IMR-90 (cell line): ENCODE data around the gene PRR16. TPM values are rescaled to one million over a fixed set of nuclear protein-coding genes. Genes with fewer than 3 reads are reported as not detected.

ENCODE experiments used
- ATAC-seq: fragments of 200-7000 bp; cut with Tn5 transposase; 2 replicates; pipeline ENCODE4 v1.9.1; 2020; ENCODE audit warnings: low read depth, mild to moderate bottlenecking, moderate library complexity
- BruUV-seq: library from RNA; stranded (reverse); fragments of 400-500 nt; replicated peaks from 2 replicates; lab custom pipeline; 2021; lab: Mats Ljungman, UMichigan
- CTCF ChIA-PET: fragments of 300-600 bp; formaldehyde crosslinking; extraction: SDS; loops from one replicate; lab custom pipeline; 2021; ENCODE audit warnings: antibody characterized with exemption; lab: Yijun Ruan, JAX
- POLR2A ChIA-PET: fragments of 300-600 bp; sonication (Branson Sonifier 250); formaldehyde crosslinking; loops from one replicate; lab custom pipeline; 2022; ENCODE audit warnings: antibody characterized with exemption; ENCODE audit not compliant: unreplicated experiment; lab: Charles Lee
- DNase-seq: peaks from one replicate; pipeline ENCODE4 v3.0.0; 2013
- H2AFZ ChIP-seq: replicated peaks from 2 replicates; pipeline ENCODE3; 2013; ENCODE audit warnings: low read length, mild to moderate bottlenecking; ENCODE audit not compliant: poor library complexity
- H2AK5ac ChIP-seq: 2 replicates; pipeline ENCODE4 v1.6.1; 2013; ENCODE audit warnings: low read depth, low read length, inconsistent platforms
- H2AK9ac ChIP-seq: replicated peaks from 2 replicates; pipeline ENCODE3; 2013; ENCODE audit warnings: mild to moderate bottlenecking, low read depth, low read length, moderate library complexity; ENCODE audit not compliant: poor library complexity
- H2BK120ac ChIP-seq: 2 replicates; pipeline ENCODE4 v1.6.1; 2013; ENCODE audit warnings: low read depth, low read length, inconsistent platforms
- H2BK15ac ChIP-seq: 3 replicates; pipeline ENCODE4 v1.6.1; 2013; ENCODE audit warnings: low read depth, low read length, inconsistent platforms
- H2BK20ac ChIP-seq: 2 replicates; pipeline ENCODE4 v1.6.1; 2013; ENCODE audit warnings: low read depth, mild to moderate bottlenecking, inconsistent platforms, low read length, moderate library complexity
- H2BK5ac ChIP-seq: 2 replicates; pipeline ENCODE4 v1.6.1; 2013; ENCODE audit warnings: mild to moderate bottlenecking, low read depth, low read length, inconsistent platforms; ENCODE audit not compliant: poor library complexity, severe bottlenecking
- H3K14ac ChIP-seq: replicated peaks from 2 replicates; pipeline ENCODE4 v1.6.1; 2013; ENCODE audit warnings: low read depth, low read length, inconsistent platforms
- H3K18ac ChIP-seq: 2 replicates; pipeline ENCODE4 v1.6.1; 2013; ENCODE audit warnings: low read depth, low read length, control low read depth
- H3K23ac ChIP-seq: 2 replicates; pipeline ENCODE4 v1.6.1; 2013; ENCODE audit warnings: low read depth, low read length, inconsistent platforms
- H3K27ac ChIP-seq: 2 replicates; pipeline ENCODE4 v1.5.1; 2013; ENCODE audit warnings: mild to moderate bottlenecking, control low read depth, low read length; ENCODE audit not compliant: insufficient read depth
- H3K27me3 ChIP-seq: 2 replicates; pipeline ENCODE4 v1.6.1; 2013; ENCODE audit warnings: low read length; ENCODE audit not compliant: control insufficient read depth, insufficient read depth
- H3K36me3 ChIP-seq: 2 replicates; pipeline ENCODE4 v1.6.1; 2013; ENCODE audit warnings: low read length, mixed read lengths; ENCODE audit not compliant: control insufficient read depth, insufficient read depth
- H3K4ac ChIP-seq: 2 replicates; pipeline ENCODE4 v1.6.1; 2013; ENCODE audit warnings: low read depth, low read length, inconsistent platforms
- H3K4me1 ChIP-seq: 2 replicates; pipeline ENCODE4 v1.6.1; 2013; ENCODE audit warnings: low read length, mixed read lengths; ENCODE audit not compliant: control insufficient read depth, insufficient read depth
- H3K4me2 ChIP-seq: 2 replicates; pipeline ENCODE4 v1.6.1; 2013; ENCODE audit warnings: low read depth, mild to moderate bottlenecking, control low read depth, low read length, moderate library complexity
- H3K4me3 ChIP-seq: 2 replicates; pipeline ENCODE4 v1.5.1; 2013; ENCODE audit warnings: low read depth, mild to moderate bottlenecking, control low read depth, low read length, moderate library complexity; ENCODE audit not compliant: insufficient read depth
- H3K56ac ChIP-seq: 2 replicates; pipeline ENCODE4 v1.6.1; 2013; ENCODE audit warnings: low read length, inconsistent platforms; ENCODE audit not compliant: insufficient read depth; ENCODE audit errors: extremely low read depth
- H3K79me1 ChIP-seq, 2 experiments: 2 replicates each; pipeline ENCODE4 v1.6.1; 2013; ENCODE audit warnings: low read length in 2 of 2, inconsistent platforms in 1 of 2, low read depth in 1 of 2
- H3K9ac ChIP-seq: 2 replicates; pipeline ENCODE4 v1.6.1; 2013; ENCODE audit warnings: low read depth, low read length, control low read depth
- H3K9me1 ChIP-seq: 2 replicates; pipeline ENCODE4 v1.6.1; 2013; ENCODE audit warnings: low read length, inconsistent platforms; ENCODE audit not compliant: insufficient read depth
- H3K9me3 ChIP-seq: 2 replicates; pipeline ENCODE4 v1.6.1; 2013; ENCODE audit warnings: low read length; ENCODE audit not compliant: control insufficient read depth, insufficient read depth
- H4K20me1 ChIP-seq: 2 replicates; pipeline ENCODE4 v1.6.1; 2013; ENCODE audit warnings: low read length, inconsistent platforms; ENCODE audit not compliant: insufficient read depth
- H4K5ac ChIP-seq: 2 replicates; pipeline ENCODE4 v1.6.1; 2013; ENCODE audit warnings: mild to moderate bottlenecking, low read depth, low read length, control low read depth
- H4K8ac ChIP-seq, 2 experiments: 2 replicates each; pipeline ENCODE4 v1.6.1; 2013; ENCODE audit warnings: low read depth in 2 of 2, low read length in 2 of 2, control low read depth in 1 of 2, inconsistent platforms in 1 of 2
- H4K91ac ChIP-seq: 2 replicates; pipeline ENCODE4 v1.6.1; 2013; ENCODE audit warnings: low read depth, low read length, inconsistent platforms; ENCODE audit not compliant: insufficient read depth
- BHLHE40 ChIP-seq: fragments of 150-350 bp; IDR thresholded peaks from 2 replicates; pipeline ENCODE4 v1.6.1; 2016; ENCODE audit warnings: mild to moderate bottlenecking, low read depth, low read length
- CEBPB ChIP-seq: IDR thresholded peaks from 2 replicates; pipeline ENCODE4 v1.6.1; 2012; ENCODE audit warnings: low read depth, low read length, improper control_type of control experiment
- CHD1 ChIP-seq: IDR thresholded peaks from 2 replicates; pipeline ENCODE4 v1.6.1; 2012; ENCODE audit warnings: low read depth, low read length, improper control_type of control experiment
- FOS ChIP-seq: fragments of 150-350 bp; IDR thresholded peaks from 2 replicates; pipeline ENCODE4 v1.6.1; 2016; ENCODE audit warnings: low read depth, low read length
- MAFK ChIP-seq: IDR thresholded peaks from 2 replicates; pipeline ENCODE4 v1.6.1; 2012; ENCODE audit warnings: low read depth, low read length, improper control_type of control experiment
- MAZ ChIP-seq: IDR thresholded peaks from 2 replicates; pipeline ENCODE4 v1.6.1; 2012; ENCODE audit warnings: low read depth, mild to moderate bottlenecking, low read length, improper control_type of control experiment, moderate library complexity, borderline replicate concordance
- MXI1 ChIP-seq: IDR thresholded peaks from 2 replicates; pipeline ENCODE4 v1.6.1; 2012; ENCODE audit warnings: low read depth, mild to moderate bottlenecking, low read length, moderate library complexity, borderline replicate concordance
- POLR2A ChIP-seq: IDR thresholded peaks from 2 replicates; pipeline ENCODE4 v1.6.1; 2012; ENCODE audit warnings: mild to moderate bottlenecking, low read depth, low read length
- RAD21 ChIP-seq: IDR thresholded peaks from 2 replicates; pipeline ENCODE4 v1.6.1; 2012; ENCODE audit warnings: low read length, improper control_type of control experiment
- RCOR1 ChIP-seq: IDR thresholded peaks from 2 replicates; pipeline ENCODE4 v1.6.1; 2012; ENCODE audit warnings: mild to moderate bottlenecking, low read length, improper control_type of control experiment; ENCODE audit not compliant: insufficient replicate concordance
- SMC3 ChIP-seq: fragments of 150-350 bp; IDR thresholded peaks from 2 replicates; pipeline ENCODE4 v1.6.1; 2016; ENCODE audit warnings: low read depth, mild to moderate bottlenecking, antibody characterized with exemption, low read length, moderate library complexity
- USF2 ChIP-seq: fragments of 150-350 bp; IDR thresholded peaks from 2 replicates; pipeline ENCODE4 v1.6.1; 2017; ENCODE audit warnings: mild to moderate bottlenecking, antibody characterized with exemption, low read length, low read depth
- WGBS, 2 experiments: methylation state at CpG; one replicate each; pipeline versions ENCODE4 v1.1.5 to v1.1.7; 2013; ENCODE audit warnings: missing lambda C conversion rate in 2 of 2; ENCODE audit not compliant: insufficient read length in 1 of 2; ENCODE audit errors: extremely low coverage in 2 of 2; 5-methylcytosine and 5-hydroxymethylcytosine counted together
- dilution Hi-C: fragments of 300-500 bp; cut with HindIII; formaldehyde crosslinking; loops from one replicate; pipeline ENCODE4 v1.14.3; 2018; ENCODE audit warnings: low sequenced_read_pairs; ENCODE audit not compliant: unreplicated experiment
- in situ Hi-C: fragments of 300-500 bp; cut with MboI; formaldehyde crosslinking; loops from 3 replicates; pipeline ENCODE4 v1.14.3; 2019; ENCODE audit warnings: low sequenced_read_pairs, inconsistent platforms, mixed read lengths
- intact Hi-C: fragments of 100-400 bp; cut with micrococcal nuclease; formaldehyde crosslinking; loops from 2 replicates; pipeline ENCODE4 v1.10.0; 2022
- polyA plus RNA-seq, 3 experiments: library from polyadenylated mRNA; depleted of rRNA; stranded (reverse); fragments of >200 nt; gene quantifications; 2 replicates each; pipeline ENCODE4 v1.2.3, GENCODE V29; 2012; ENCODE audit warnings: low replicate concordance in 1 of 3
- total RNA-seq: library from RNA; depleted of rRNA; stranded (reverse); fragments of >200 nt; gene quantifications from 2 replicates; pipeline ENCODE4 v1.2.3, GENCODE V29; 2012

The PRR16 gene
- total and polyA plus RNA-seq, 2 of the 4 experiments (the other 2 are of a cell fraction) = 9.9 to 45.2 TPM

DNA sequence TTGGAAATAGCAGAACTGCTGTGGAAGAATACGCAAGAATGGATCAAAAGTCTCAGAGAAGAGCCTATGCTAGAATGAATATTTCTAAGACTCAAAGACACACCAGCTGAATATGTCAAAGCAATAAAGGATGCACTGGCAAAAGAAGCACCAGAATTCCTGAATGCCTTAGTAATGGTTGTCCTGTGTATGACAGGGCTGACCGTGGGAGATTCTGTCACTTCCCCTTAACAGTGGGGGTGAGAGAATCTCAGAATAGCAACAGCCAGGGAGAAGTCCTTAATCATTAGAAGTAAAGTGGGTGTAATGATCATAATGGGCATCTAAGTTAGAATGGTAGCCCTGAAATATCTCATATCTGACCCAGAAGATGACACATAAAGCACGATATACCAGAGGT is 14.6 kb upstream of the PRR16 start:
- DNase-seq = peak; percentile 46

More for the DNA sequence above, 14.6 kb upstream of the PRR16 start:
- no peak overlapping the region for H3K23ac ChIP-seq
- no peak overlapping the region for H2AK9ac ChIP-seq
- no peak for ATAC-seq
- no peaks in the 10 kb centered on the region for H3K9me3 ChIP-seq
- no peak overlapping the region for H2AK5ac ChIP-seq
- 100% methylated on average over 1 of the region's 3 CpGs; no CpG with 5 or more reads in 1 of the 2 experiments for WGBS, 2 experiments
- H3K9me1 ChIP-seq = no peaks in the 10 kb centered on the region; the same call in 1 of the 2 replicates
- intact Hi-C loops = loop anchor here (5.0 kb wide), 2 partner anchors 62 to 297 kb away; no protein-coding TSS in a partner anchor
- no peak overlapping the region for H3K4ac ChIP-seq
- H3K9ac ChIP-seq = no peak overlapping the region
- in situ Hi-C loops = no loop called here
- H3K27ac ChIP-seq = no peak overlapping the region
- H3K4me2 ChIP-seq = no peak overlapping the region; the same call in 1 of the 2 replicates
- no peak overlapping the region for H2AFZ ChIP-seq
- no peak overlapping the region for H2BK5ac ChIP-seq
- H3K4me1 ChIP-seq = peaks cover 5% of the 10 kb centered on the region
- no TSS peak for BruUV-seq
- ChIA-PET CTCF (no interaction called here), POLR2A (no interaction called here)
- no peak for TF ChIP-seq RCOR1
- TF ChIP-seq MXI1 = no peak
- TF ChIP-seq RAD21 = no peak
- no peak for TF ChIP-seq POLR2A
- no peak for TF ChIP-seq CEBPB
- no peak for TF ChIP-seq FOS
- TF ChIP-seq CHD1 = no peak
- no peak for TF ChIP-seq BHLHE40
- no peak for TF ChIP-seq MAZ
- no peak for TF ChIP-seq MAFK
- TF ChIP-seq SMC3 = no peak
- no peak for TF ChIP-seq USF2
- no peak overlapping the region for H3K14ac ChIP-seq
- H3K18ac ChIP-seq = peak overlapping the region; percentile 15; the same call in 1 of the 2 replicates
- dilution Hi-C loops = no loop called here
- no peak overlapping the region for H4K5ac ChIP-seq
- H3K79me1 ChIP-seq = no peaks in the 10 kb centered on the region
- H4K8ac ChIP-seq = no peak overlapping the region
- no peak overlapping the region for H3K56ac ChIP-seq
- no peak overlapping the region for H4K91ac ChIP-seq
- peak overlapping the region; percentile 12; the same call in 1 of the 2 replicates for H2BK120ac ChIP-seq
- 0 out of 3 replicates have a peak overlapping the region, but pooled peaks have one; percentile 0 for H2BK15ac ChIP-seq
- no peaks in the 10 kb centered on the region for H3K36me3 ChIP-seq
- no peaks in the 10 kb centered on the region for H4K20me1 ChIP-seq
- no peak overlapping the region for H3K4me3 ChIP-seq
- H3K27me3 ChIP-seq = no peaks in the 10 kb centered on the region
- peak overlapping the region; percentile 9; the same call in 1 of the 2 replicates for H2BK20ac ChIP-seq
